Smooth muscle cell (in vitro differentiated cells): Measurements from ENCODE around the gene TATDN2. TPM values are rescaled to one million over a fixed set of nuclear protein-coding genes. Genes with fewer than 3 reads are reported as not detected.

Source experiments
- DNase-seq: peaks from one replicate; lab custom pipeline; 2025; ENCODE audit not compliant: unreplicated experiment; lab: John Stamatoyannopoulos, UW
- H2AFZ ChIP-seq: fragments of 200-600 bp; sonication (generic); 2 replicates; pipeline ENCODE4 v1.6.0; 2016; ENCODE audit warnings: antibody characterized with exemption, low read depth, mild to moderate bottlenecking
- H3F3A ChIP-seq: fragments of 200-600 bp; sonication (generic); 2 replicates; pipeline ENCODE4 v1.6.0; 2017; ENCODE audit warnings: antibody characterized with exemption, low read depth
- H3K27ac ChIP-seq: fragments of 200-600 bp; sonication (generic); 2 replicates; pipeline ENCODE4 v1.5.1; 2016; ENCODE audit warnings: low read depth, mild to moderate bottlenecking
- H3K27me3 ChIP-seq: fragments of 200-600 bp; sonication (generic); 2 replicates; pipeline ENCODE4 v1.6.1; 2016; ENCODE audit warnings: low read depth, mild to moderate bottlenecking
- H3K36me3 ChIP-seq: fragments of 200-600 bp; sonication (generic); 2 replicates; pipeline ENCODE4 v1.5.1; 2016; ENCODE audit warnings: low read depth
- H3K4me1 ChIP-seq: fragments of 200-600 bp; sonication (generic); 2 replicates; pipeline ENCODE4 v1.5.1; 2016; ENCODE audit warnings: low read depth
- H3K4me2 ChIP-seq: fragments of 200-600 bp; sonication (generic); 2 replicates; pipeline ENCODE4 v1.6.0; 2016; ENCODE audit warnings: mild to moderate bottlenecking
- H3K4me3 ChIP-seq: fragments of 200-600 bp; sonication (generic); 2 replicates; pipeline ENCODE4 v1.5.1; 2016; ENCODE audit warnings: mild to moderate bottlenecking
- H3K79me2 ChIP-seq: fragments of 200-600 bp; sonication (generic); 2 replicates; pipeline ENCODE4 v1.6.0; 2016; ENCODE audit warnings: low read depth, mild to moderate bottlenecking
- H3K9ac ChIP-seq: fragments of 200-600 bp; sonication (generic); 2 replicates; pipeline ENCODE4 v1.6.0; 2016; ENCODE audit warnings: low read depth
- H3K9me3 ChIP-seq: fragments of 200-600 bp; sonication (generic); replicated peaks from 2 replicates; pipeline ENCODE4 v1.5.1; 2016; ENCODE audit warnings: low read depth
- H4K20me1 ChIP-seq: fragments of 200-600 bp; sonication (generic); 2 replicates; pipeline ENCODE4 v1.6.0; 2016; ENCODE audit warnings: low read depth
- CTCF ChIP-seq: fragments of 200-600 bp; sonication (generic); IDR thresholded peaks from 2 replicates; pipeline ENCODE4 v1.5.1; 2017; ENCODE audit warnings: borderline replicate concordance, mild to moderate bottlenecking, antibody characterized with exemption; ENCODE audit not compliant: insufficient read depth, poor library complexity, severe bottlenecking
- WGBS: methylation state at CpG from one replicate; pipeline ENCODE4 v1.1.7; 2016; ENCODE audit warnings: low lambda C conversion rate; 5-methylcytosine and 5-hydroxymethylcytosine counted together
- polyA plus RNA-seq: library from polyadenylated mRNA; unstranded; fragments of >200 nt; fragmentation: Nextera tagmentation; extraction: Ambion mirVana; gene quantifications from 2 replicates; pipeline ENCODE4 v1.2.1, GENCODE V29; 2016
- total RNA-seq: library from RNA; depleted of rRNA; stranded (reverse); fragments of >200 nt; gene quantifications from 2 replicates; pipeline ENCODE4 v1.2.3, GENCODE V29; 2014

The TATDN2 gene
- total and polyA plus RNA-seq, 2 experiments from 2014 or later: 3.3 to 23.6 TPM

DNA sequence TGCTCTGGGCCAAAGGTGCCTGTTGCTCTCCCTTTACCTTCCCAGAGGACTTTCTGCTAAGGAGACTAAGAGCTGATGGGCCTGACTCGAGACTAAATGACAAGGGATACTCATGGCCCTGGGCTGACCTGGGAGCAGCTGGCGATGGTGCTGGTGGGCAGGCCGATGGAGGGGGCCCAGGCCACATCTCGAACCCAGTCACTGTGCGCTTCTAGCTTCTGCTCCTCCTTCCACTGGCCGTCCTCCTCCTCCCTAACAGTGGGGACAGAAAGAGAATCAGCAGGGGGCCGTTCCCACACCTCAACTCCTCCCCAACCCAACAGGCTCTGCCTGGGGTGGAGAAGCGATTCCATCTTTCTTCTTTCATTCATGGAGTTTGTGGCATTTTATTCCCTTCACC, 56.6 kb downstream of the TATDN2 start:
- H3K9me3 ChIP-seq: no peaks in the 10 kb centered on the region
- H2AFZ ChIP-seq: no peak overlapping the region
- H3K4me1 ChIP-seq: no peaks in the 10 kb centered on the region
- TF ChIP-seq CTCF: no peak
- H3K27ac ChIP-seq: no peak overlapping the region
- H3K4me3 ChIP-seq: no peak overlapping the region
- no peaks in the 10 kb centered on the region for H3K27me3 ChIP-seq
- peaks cover 34% of the 10 kb centered on the region for H3F3A ChIP-seq
- no peak for DNase-seq
- 96% methylated on average over 8 of the region's 8 CpGs for WGBS
- H4K20me1 ChIP-seq: peaks cover 71% of the 10 kb centered on the region
- no peak overlapping the region for H3K9ac ChIP-seq
- peaks cover 26% of the 10 kb centered on the region for H3K36me3 ChIP-seq
- no peak overlapping the region for H3K4me2 ChIP-seq
- peaks cover 2% of the 10 kb centered on the region for H3K79me2 ChIP-seq

- TF ChIP-seq CTCF: no peak
- peaks cover 26% of the 10 kb centered on the region for H3K36me3 ChIP-seq
Observed at GRCh38 chr3:10305331-10305902, 57.2 kb downstream of the TATDN2 start.

GRCh38 chr3:10306156-10306555, 57.9 kb downstream of the TATDN2 start:
- Histone ChIP-seq H2AFZ (no peak overlapping the region), H3K4me3 (no peak overlapping the region), H3K9ac (no peak overlapping the region), H3K79me2 (peaks cover 5% of the 10 kb centered on the region), H3K36me3 (peaks cover 29% of the 10 kb centered on the region), H3K4me1 (no peaks in the 10 kb centered on the region), H3K27ac (no peak overlapping the region), H4K20me1 (peaks cover 77% of the 10 kb centered on the region), H3K27me3 (no peaks in the 10 kb centered on the region), H3K9me3 (no peaks in the 10 kb centered on the region), H3F3A (peaks cover 27% of the 10 kb centered on the region), H3K4me2 (no peak overlapping the region)
- no peak for DNase-seq
- 96% methylated on average over 3 of the region's 3 CpGs for WGBS
- TF ChIP-seq CTCF: no peak

More at GRCh38 chr3:10305331-10305902, 57.2 kb downstream of the TATDN2 start:
- Histone ChIP-seq H4K20me1 (peaks cover 76% of the 10 kb centered on the region), H3K79me2 (peaks cover 2% of the 10 kb centered on the region), H3K27me3 (no peaks in the 10 kb centered on the region), H3K4me1 (no peaks in the 10 kb centered on the region), H3K27ac (no peak overlapping the region), H3K4me3 (no peak overlapping the region), H3K4me2 (no peak overlapping the region), H3K9ac (no peak overlapping the region), H3F3A (peaks cover 33% of the 10 kb centered on the region), H2AFZ (no peak overlapping the region), H3K9me3 (no peaks in the 10 kb centered on the region)
- DNase-seq: no peak
- WGBS: 100% methylated on average over 4 of the region's 4 CpGs

DNA sequence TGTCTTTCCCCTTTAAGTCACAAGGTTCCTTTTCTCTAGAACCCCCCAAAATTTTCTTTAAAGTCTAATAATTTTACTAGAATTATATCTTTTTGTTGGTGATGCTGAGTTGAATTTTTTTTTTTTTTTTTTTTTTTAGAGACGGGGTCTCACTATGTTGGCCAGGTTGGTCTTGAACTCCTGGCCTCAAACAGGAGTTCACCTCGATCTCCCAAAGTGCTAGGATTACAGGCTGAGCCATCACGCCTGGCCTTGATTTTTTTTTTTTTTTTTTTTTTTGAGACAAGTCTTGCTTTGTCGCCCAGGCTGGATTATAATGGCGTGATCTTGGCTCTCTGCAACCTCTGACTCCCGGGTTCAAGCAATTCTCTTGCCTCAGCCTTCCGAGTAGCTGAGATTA, 60.4 kb downstream of the TATDN2 start:
- Histone ChIP-seq H3K27me3 (no peaks in the 10 kb centered on the region), H3K36me3 (peaks cover 22% of the 10 kb centered on the region), H3F3A (peaks cover 18% of the 10 kb centered on the region), H3K9me3 (no peaks in the 10 kb centered on the region), H3K4me1 (no peaks in the 10 kb centered on the region), H3K27ac (no peak overlapping the region), H4K20me1 (peaks cover 80% of the 10 kb centered on the region), H3K4me2 (no peak overlapping the region), H2AFZ (no peak overlapping the region), H3K9ac (no peak overlapping the region), H3K79me2 (peaks cover 10% of the 10 kb centered on the region), H3K4me3 (no peak overlapping the region)
- WGBS: 96% methylated on average over 7 of the region's 7 CpGs
- TF ChIP-seq CTCF: no peak
- no peak for DNase-seq
